HG03066 (cell line): Measurements from ENCODE around the gene DNAJB6.

Experiments
- ATAC-seq: cut with Tn5 transposase; IDR thresholded peaks from one replicate; pipeline ENCODE4 v1.9.1; 2021; ENCODE audit warnings: low read depth; ENCODE audit not compliant: unreplicated experiment

DNAJB6 gene

GRCh38 chr7:157361537-157361936 is 24.7 kb downstream of the DNAJB6 start:
- ATAC-seq, result no peak

DNA sequence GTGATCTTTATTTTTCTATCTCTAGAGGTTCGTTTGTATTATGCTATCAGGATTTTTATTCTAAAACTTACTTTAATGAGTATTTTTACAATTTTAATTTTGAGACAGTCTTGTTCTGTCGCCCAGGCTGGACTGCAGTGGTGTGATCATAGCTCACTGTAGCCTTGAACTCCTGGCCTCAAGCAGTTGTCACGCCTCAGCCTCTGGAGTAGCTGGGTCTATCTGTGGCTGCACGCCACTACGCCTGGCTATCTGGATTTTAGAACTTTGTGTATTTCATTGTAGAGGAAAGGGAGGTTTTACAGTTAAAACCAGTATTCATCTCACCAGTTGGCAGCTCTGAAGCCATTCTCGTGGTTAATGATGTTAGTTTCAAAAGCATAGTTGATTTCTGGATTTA is 25.9 kb downstream of the DNAJB6 start:
- no peak for ATAC-seq

GRCh38 chr7:157366722-157367121 is 29.9 kb downstream of the DNAJB6 start:
- ATAC-seq, result no peak

- ATAC-seq, result no peak
Measured at GRCh38 chr7:157368955-157369354, 32.2 kb downstream of the DNAJB6 start.

DNA sequence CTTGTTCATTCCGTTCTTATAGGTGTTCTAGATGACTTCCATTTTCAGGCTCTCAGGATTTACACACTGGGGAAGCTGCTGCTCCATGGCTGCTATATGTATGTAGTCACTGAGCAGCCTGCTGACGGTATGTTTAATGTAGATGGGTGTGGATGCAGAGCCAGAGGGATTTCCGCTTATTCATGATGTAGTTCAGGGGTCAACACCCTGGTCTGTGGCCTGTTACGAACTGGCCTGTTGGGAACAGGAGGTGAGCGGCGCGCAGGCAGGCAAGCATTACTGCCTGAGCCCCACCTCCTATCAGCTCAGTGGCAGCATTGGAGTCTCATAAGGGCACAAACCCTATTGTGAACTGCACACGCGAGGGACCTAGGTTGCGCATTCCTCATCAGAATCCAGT is 33.9 kb downstream of the DNAJB6 start:
- ATAC-seq, result no peak

DNA sequence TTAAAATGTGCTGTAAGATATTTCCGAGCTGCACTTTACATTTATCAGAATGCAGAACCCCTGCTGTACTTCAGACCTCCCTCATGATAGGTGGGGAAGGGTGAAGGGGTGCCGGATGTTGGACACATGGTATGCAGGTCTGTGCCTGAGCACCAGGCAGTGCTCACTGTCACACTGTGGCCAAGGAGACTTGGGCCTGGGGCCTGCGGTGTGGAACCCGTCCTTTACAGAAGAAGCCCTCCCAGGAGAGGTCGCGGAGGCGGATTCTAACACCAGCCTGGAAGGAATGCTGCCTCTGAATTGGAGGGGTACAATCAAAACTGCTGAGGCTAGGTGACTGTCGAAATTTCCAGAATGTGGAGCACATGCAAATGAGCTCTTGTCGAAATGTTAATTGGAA is 34.5 kb downstream of the DNAJB6 start:
- ATAC-seq, result no peak

DNA sequence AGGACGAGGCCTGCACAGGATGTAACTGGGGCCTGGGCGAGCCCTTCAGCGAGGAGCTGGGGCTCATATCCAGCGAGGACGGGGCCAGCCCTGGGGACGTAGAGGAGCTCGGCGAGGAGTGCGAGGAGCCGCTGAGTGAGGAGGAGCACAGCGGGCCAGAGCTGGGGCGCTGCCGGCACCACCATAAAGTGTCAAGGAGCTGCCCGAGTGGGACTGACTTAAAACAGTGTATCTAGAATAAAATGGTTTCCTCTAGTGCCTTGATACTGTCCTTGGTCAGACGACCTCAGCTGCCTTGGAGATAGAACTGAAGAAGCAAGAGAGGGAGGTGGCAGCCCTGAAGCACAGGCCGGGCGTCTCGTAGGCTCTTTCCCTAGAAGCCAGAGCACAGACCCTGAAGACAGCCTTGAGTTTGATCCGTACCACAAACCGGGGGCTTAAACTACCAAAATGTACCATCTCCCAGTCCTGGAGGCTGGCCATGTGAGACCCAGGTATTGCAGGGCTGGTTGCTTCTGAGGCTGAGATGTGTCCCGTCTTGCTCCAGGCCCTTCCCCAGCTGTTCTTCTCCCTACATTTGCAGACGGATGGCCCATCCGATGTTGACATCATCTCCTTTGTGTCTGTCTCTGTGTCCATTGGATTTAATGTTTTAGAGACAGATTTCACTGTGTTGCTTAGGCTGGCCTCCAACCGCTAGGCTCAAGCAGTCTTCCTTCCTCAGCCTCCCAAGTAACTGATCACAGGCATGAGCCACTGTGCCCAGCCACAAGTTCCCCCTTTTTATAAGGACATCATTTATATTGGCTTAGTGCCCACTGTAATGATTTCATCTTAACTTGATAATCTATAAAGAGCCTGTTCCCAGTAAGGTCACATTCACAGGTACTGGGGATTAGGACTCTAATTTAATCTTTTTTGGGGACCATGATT is 35.8 kb downstream of the DNAJB6 start:
- no peak for ATAC-seq

DNA sequence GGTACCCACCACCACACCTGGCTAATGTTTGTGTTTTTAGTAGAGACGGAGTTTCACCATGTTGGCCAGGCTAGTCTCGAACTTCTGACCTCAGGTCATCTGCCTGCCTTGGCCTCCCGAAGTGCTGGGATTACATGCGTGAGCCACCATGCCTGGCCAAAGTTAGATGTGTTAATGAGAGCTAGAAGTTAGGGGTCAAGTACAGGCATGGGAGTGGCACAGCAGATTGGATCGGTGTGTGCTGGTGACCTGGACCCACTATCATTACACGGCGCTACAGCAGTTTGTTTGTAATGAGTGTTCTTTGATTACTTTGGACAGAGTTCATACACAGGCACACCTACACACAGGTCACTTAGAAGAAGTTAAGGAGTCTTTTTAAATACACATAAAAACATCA is 36.7 kb downstream of the DNAJB6 start:
- no peak for ATAC-seq

DNA sequence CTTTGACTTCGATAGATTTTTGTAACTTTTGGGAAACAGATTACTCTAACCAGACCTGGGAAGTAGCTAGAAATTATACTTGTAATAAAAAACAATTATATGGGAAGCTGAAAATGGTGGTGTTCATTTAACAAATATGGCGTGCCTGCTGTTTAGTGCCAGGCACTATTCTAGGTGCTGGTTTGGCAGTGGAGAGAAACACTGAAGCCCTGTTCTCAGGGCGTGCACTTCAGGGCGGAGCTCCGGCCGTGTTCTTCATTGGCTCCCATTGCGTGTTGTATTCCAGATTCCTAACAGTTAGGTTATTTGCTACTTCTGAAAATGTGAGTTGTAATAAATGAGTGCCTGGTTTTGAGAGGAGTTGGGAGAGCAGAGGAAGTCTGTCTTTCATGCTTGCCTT is 38.6 kb downstream of the DNAJB6 start:
- ATAC-seq, result no peak

GRCh38 chr7:157377436-157378124 is 40.8 kb downstream of the DNAJB6 start:
- no peak for ATAC-seq

DNA sequence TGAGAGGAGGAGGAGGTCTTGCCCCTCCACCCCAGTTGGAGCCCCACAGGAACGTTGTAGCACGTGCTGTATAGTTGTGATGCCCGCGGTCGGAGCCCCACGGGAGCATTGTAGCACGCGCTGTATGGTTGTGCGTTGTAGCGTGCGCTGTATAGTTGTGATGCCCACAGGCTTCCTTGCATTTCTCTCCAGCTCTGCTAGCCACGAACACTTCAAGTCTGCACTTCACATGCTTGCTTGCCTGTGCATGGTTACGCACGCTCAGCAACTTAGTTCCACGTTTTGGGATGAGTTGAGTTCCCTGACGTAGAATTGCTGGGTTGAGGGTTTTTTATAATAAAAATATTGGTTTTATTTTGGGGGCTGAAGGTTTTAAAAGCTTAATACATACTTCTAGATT is 41.6 kb downstream of the DNAJB6 start:
- no peak for ATAC-seq

GRCh38 chr7:157379493-157379892 is 42.7 kb downstream of the DNAJB6 start:
- ATAC-seq, result no peak

- no peak for ATAC-seq
Measured at GRCh38 chr7:157380416-157380815, 43.6 kb downstream of the DNAJB6 start.

DNA sequence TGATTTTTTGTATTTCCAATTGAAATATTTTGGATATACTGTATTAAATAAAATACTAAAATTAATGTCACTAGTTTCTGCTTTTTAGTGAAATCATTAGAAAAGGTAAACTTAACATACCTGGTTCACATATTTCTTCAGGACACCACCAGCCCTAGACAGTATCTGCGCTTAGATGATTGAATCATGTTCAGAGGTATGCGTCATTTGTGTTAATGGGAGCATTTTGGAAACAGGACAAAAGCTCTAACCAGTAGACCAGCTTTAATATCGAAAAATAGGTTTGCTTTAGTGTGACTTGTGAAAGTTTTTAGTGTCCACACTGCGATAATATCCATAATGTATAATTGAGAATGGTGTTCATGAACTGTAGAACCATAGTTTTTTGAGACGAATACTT is 47.1 kb downstream of the DNAJB6 start:
- ATAC-seq, result no peak

DNA sequence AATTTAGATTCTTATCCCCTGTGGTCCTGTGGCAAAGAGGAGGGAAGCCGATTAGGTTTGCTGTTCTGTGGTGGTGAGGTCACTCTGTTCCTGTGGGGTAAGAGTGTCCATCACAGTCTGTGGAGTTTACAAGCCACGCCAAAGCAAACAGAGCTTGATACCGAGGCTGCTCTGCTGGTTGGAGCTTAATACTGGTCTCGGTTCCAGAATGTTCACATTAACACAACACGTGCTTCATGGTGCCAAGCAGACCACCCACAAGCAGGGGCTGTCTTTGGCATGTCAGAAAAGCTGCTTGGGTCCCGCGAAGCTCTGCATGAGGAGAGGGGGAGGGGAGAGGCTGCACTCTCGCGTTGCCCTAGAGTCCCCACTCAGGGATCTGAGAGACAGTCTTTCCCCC is 47.5 kb downstream of the DNAJB6 start:
- ATAC-seq, result no peak

DNA sequence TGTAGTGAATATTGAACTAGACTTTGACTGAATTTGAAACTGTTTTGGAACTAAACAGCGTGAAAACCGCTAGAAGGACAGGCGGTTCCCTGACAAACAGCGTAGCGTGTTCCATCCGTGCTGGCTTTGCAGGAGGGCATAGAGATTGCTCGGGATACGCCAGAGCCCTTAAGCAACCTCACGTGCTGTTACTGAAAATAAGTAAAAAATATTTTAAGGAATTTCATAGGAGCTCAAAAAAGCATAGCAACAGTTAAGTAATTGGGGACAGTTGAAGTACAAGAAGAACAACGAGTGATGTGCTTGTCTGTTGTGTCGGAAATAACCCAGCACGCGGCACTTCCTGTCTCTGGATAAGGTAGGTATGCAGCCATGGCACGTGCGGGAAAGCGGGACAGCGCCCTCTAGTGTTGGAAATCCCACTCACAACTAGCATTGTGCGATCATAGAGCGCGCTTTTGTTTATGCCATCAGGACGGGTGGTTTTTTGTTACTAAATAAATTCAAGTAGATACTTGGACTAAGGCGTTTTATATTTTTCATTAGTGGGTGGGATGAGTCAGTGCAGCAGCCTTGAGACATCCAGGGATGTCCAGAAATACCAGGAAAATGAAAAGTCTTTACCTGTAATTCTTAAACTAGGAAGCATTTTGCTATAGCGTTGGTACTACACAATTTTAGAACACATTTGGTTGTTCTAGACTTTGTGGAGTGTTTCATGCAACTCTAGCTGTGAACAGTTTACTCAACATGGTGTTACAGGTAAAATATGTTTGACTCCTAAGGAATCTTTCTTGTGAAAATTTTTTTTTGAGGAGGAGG is 50.4 kb downstream of the DNAJB6 start:
- no peak for ATAC-seq

DNA sequence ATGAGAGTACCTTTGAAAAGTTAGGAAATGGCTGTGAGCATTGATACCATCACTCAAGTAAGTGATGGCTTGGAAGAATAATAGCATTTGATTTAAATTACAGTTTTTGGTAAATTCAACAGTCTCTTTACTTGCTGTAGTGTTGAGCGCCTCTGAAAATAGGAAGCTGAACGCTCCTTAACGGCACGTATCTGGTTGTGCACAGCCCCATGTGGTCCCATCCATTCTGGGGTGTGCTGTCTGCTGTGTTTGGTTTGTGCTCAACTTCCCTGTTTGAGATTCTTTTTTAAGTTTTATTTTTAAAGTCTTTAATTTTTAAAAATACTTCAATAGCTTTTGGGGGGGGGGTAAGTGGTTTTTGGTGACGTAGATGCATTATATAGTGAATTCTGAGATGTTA is 51.5 kb downstream of the DNAJB6 start:
- ATAC-seq, result no peak

DNA sequence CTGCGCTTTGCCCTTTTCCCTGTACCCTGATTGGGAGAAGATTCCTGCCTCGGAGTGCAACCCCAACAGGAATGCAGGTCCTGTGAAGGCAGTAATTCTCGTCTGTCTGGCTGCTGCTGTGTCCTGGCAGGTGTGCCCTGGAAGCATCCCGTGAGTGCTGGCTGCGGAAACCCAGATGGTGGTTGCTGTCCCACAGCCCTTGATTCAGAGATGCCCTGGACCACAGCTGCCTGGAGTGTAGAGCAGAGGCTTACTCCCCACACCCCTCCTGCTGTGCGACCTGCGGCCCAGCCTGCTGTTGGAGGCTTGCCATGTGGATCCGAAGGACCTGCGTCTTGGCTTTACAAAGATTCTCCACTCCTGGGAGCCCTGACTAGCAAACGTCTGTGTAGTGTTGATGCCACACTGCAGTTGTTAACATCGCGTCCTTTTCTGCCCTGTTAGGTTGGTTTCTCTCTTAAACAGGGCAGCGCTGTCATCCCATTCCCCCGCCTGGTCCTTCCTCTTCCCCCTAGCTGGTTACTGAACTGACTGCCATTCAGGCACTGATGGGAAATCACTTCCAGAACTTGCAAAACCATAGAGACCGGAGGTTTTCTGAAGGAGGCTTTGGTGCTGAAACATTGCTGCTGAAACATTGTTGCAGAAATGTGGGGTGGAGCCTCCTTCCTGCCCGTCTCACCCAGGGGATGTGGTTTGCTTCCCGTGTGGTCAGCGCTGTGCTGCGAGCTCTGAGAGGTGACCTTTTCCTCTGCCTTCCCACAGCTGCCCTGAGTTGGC is 53.3 kb downstream of the DNAJB6 start:
- ATAC-seq, result no peak

DNA sequence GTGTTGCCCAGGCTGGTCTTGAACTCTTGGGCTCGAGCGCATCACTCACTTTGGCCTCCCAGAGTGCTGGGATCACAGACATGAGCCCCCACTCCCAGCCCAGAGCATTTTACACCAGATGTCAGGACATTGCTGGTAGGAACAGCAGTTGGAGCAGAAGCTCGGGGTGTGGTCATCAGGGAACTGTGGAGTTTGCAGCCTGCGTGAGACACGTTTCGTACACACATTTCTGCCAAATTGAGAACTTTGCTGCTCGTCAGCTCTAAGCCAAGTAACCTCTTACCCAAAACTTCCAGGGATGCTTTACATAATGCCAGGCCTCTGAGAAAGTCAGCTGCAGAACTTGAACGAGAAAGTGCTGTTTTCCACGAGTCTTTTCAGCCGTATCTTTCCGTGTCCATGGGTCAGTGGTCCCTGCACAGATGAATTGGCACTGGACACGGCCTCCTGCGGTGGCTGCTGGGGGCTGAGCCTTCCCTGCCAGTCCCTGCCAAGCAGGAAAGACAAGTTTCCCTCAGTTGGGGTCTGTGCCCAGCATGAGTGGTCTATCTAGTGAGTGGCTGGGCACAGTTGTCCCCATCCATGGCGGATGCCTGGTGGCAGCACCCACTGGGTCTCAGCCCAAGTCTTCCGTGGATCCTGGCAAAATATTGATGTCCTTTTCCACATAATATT is 54.4 kb downstream of the DNAJB6 start:
- ATAC-seq, result no peak
